ENCODE results near the gene GALNT10.

The GALNT10 gene

DNA sequence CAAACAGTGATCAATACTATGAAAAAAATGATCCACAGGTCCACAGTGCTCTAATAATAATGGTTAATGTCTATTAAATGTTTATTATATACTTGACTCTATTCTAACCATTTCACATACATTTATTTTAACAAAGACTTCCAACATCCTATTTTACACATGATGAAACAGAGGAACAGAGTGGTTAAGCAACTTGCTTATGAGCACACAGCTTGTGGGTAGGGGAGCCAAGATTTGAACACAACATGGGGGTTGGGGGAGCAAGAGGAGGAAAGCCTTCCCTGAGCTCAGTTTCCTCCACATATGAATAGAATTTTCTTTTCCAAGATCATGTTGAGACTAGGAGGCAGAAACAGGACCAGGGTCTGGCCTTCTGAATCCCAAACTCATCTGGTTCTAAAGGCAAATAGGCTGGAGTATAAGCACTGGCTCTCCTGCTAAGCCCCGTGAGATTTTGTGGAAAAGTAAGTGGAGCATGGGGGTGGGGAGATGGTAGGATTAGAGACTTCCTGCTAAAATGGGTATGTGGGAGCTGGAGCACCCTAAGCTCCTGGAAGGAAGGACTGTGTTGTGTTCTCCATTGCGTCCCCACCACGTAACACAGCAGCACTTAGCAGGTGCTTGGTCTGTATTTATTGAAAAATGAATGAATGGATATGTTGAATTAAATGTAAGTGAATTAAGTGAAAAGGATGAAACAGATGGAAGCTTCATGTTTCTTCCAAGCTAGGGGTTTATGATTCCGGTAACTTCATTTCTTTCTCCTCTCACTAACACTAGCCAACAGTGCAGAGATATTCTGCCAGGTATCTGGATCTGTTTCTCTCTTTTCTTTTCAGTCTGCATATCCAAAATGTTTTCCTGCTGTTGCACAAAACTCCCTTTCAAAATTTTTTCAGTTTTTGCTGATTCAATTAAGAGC is 26.9 kb upstream of the GALNT10 start:
- Histone ChIP-seq H3K4me1 (no peaks in the 10 kb centered on the region), H3K9me3 (no peaks in the 10 kb centered on the region), H3K4me3 (ENCODE audit: low read depth, low read length) (no peak overlapping the region), H3K36me3 (no peaks in the 10 kb centered on the region), H3K27me3 (peaks cover 4% of the 10 kb centered on the region)
- DNase-seq: no peak
- TF ChIP-seq, protein P1, sequence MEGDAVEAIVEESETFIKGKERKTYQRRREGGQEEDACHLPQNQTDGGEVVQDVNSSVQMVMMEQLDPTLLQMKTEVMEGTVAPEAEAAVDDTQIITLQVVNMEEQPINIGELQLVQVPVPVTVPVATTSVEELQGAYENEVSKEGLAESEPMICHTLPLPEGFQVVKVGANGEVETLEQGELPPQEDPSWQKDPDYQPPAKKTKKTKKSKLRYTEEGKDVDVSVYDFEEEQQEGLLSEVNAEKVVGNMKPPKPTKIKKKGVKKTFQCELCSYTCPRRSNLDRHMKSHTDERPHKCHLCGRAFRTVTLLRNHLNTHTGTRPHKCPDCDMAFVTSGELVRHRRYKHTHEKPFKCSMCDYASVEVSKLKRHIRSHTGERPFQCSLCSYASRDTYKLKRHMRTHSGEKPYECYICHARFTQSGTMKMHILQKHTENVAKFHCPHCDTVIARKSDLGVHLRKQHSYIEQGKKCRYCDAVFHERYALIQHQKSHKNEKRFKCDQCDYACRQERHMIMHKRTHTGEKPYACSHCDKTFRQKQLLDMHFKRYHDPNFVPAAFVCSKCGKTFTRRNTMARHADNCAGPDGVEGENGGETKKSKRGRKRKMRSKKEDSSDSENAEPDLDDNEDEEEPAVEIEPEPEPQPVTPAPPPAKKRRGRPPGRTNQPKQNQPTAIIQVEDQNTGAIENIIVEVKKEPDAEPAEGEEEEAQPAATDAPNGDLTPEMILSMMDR (IDR thresholded peaks at IDR 0.05; ENCODE audit: low read depth, low read length): no peak

DNA sequence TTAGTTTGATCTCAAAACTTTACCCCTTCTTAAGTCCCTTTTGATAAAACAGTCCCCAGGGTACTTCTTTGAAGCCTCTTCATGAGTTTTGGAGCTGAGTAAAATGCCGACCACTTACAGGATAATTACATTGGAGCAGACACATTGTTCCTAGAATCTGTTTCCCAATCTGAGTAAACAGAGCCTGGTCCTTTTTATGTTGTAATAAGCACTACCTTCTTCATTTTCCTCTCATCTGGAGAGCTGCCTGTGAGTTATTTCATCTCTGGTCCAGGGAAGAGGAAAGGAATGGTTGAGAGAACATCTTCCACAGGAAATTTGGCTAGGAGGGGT is 26.3 kb upstream of the GALNT10 start:
- TF ChIP-seq, protein P1 (IDR thresholded peaks at IDR 0.05; ENCODE audit: low read depth, low read length): no peak
- Histone ChIP-seq H3K27me3 (peaks cover 4% of the 10 kb centered on the region), H3K4me3 (ENCODE audit: low read depth, low read length) (no peak overlapping the region), H3K36me3 (no peaks in the 10 kb centered on the region), H3K4me1 (no peaks in the 10 kb centered on the region), H3K9me3 (no peaks in the 10 kb centered on the region)
- DNase-seq: no peak

DNA sequence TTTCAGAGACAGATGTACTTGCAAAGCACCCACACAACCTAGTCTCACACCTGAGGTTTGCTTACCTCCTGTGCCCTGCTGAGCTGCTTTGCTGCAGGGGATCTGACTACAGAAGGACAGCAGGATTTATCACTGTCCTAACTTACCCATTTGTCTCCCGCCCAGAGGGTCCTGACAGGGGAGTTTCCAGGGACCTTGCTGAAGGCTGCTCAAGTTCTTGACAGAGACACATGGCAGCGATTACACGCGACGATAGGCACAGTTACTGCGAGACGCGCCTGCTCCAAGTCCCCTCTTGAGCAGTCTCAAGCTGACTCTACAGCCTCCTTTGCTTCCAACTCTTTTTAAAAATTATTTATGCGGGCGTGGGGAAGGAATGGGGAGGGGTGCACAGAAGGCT is 24.6 kb upstream of the GALNT10 start:
- Histone ChIP-seq H3K9me3 (no peaks in the 10 kb centered on the region), H3K36me3 (no peaks in the 10 kb centered on the region), H3K27me3 (peaks cover 4% of the 10 kb centered on the region), H3K4me1 (no peaks in the 10 kb centered on the region), H3K4me3 (ENCODE audit: low read depth, low read length) (no peak overlapping the region)
- TF ChIP-seq, protein P1 (IDR thresholded peaks at IDR 0.05; ENCODE audit: low read depth, low read length): no peak
- DNase-seq: no peak

DNA sequence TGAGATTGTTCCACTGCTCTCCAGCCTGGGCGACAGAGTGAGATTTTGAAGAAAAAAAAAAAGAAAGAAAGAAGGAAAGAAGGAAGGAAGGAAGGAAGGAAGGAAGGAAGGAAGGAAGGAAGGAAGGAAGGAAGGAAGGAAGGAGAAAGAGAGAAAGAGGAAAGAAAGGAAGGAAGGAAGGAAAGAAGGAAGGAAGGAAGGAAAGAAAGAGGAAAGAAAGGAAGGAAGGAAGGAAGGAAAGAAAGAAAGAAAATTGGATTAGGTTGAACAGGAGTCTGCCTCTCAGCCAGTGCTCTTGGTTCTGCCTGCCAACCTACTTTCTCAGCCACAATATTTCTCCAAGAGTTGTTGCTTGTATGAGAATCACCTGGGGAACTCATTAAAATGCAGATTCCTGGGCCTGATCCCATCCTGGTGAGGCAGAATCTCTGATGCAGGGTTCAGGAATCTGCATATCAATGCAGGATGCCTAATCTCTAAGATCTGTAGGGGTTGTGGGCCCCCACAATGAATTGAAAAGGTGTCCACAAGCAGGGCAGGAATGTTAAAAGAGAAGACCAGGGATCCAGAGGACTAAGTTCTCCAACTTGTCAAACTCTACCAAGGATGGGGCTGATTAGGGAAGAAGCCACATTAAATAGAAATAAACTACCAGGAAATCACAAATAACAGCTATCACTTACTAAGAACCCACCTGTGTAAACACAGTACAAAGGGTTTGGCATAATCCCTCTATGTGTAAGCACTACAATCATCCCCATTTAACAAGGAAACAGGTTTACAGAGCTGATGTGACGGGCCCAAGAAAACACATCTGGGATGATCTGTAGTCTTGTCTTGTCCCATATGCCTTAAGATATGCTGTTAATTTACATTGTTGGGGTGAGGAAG is 23.4 kb upstream of the GALNT10 start:
- H3K4me1 ChIP-seq: no peaks in the 10 kb centered on the region
- TF ChIP-seq, protein P1 (IDR thresholded peaks at IDR 0.05; ENCODE audit: low read depth, low read length): no peak
- no peaks in the 10 kb centered on the region for H3K36me3 ChIP-seq

DNA sequence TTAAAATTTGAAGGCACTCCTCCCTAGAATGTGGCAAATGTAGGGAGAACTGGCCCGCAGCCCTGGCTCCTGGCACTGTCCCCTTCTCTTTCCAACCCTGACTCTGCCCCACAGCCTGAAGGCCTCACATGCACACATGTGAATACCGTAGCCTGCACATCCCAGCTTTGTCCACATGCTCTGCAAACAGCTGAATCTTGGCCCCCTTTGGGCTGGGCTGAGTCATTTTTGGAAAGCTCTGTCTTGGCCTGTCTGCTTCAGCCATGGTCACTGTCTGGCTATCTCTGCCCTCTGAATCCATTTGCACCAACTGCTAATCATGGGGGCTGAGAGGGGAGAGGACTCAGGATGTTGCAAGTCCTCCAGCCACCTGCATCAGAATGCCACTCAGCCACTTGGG is 22.1 kb upstream of the GALNT10 start:
- TF ChIP-seq, protein P1 (IDR thresholded peaks at IDR 0.05; ENCODE audit: low read depth, low read length): no peak
- H3K27me3 ChIP-seq: peaks cover 4% of the 10 kb centered on the region; the same call in 1 of the 2 replicates
- H3K9me3 ChIP-seq: no peaks in the 10 kb centered on the region
- H3K4me3 ChIP-seq (ENCODE audit: low read depth, low read length): no peak overlapping the region
- H3K4me1 ChIP-seq: no peaks in the 10 kb centered on the region
- DNase-seq: no peak
- no peaks in the 10 kb centered on the region for H3K36me3 ChIP-seq

More for the DNA sequence above, 23.4 kb upstream of the GALNT10 start:
- H3K27me3 ChIP-seq: peaks cover 4% of the 10 kb centered on the region; the same call in 1 of the 2 replicates
- no peaks in the 10 kb centered on the region for H3K9me3 ChIP-seq
- no peak overlapping the region for H3K4me3 ChIP-seq (ENCODE audit: low read depth, low read length)
- DNase-seq: no peak

All from BE2C (cell line).